ENCODE data around the gene ZBTB7C.

DNA sequence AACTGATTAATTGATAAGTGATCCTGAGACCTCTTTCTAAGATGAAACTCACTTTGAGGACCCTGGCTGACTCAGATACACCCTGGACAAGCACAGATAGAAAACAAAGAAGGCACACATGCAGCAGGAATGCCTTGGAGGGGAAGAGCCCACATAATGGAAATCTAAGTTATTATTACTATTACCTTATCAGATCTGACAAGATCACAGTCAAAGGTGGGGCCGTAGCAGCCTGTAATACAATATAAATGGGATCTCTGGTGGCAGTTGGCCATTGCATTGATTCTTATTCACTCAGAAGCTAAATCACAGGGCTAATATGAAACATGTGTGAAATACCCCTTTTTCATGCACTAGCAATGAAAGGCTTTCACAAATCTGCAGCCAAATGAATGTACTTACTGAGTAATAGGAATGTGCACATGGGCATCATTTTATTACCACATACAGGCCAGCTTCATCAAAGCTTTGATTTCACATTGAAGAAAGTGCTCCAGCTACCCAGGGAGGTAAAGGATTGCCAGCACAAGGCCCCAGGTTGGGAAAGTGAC is 84.0 kb downstream of the ZBTB7C start:
- TF ChIP-seq, protein P1, sequence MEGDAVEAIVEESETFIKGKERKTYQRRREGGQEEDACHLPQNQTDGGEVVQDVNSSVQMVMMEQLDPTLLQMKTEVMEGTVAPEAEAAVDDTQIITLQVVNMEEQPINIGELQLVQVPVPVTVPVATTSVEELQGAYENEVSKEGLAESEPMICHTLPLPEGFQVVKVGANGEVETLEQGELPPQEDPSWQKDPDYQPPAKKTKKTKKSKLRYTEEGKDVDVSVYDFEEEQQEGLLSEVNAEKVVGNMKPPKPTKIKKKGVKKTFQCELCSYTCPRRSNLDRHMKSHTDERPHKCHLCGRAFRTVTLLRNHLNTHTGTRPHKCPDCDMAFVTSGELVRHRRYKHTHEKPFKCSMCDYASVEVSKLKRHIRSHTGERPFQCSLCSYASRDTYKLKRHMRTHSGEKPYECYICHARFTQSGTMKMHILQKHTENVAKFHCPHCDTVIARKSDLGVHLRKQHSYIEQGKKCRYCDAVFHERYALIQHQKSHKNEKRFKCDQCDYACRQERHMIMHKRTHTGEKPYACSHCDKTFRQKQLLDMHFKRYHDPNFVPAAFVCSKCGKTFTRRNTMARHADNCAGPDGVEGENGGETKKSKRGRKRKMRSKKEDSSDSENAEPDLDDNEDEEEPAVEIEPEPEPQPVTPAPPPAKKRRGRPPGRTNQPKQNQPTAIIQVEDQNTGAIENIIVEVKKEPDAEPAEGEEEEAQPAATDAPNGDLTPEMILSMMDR (conservative IDR thresholded peaks at IDR 0.05; ENCODE audit: low read length), result no peak
- TF ChIP-seq EZH2phosphoT487 (IDR thresholded peaks at IDR 0.05; ENCODE audit: borderline replicate concordance), result no peak

All from Loucy (cell line).